T-helper 9 cell (primary cell): ENCODE data around the gene ABTB2.

Experiments
- DNase-seq: peaks from one replicate; pipeline ENCODE4 v3.0.0-alpha.2; 2020

Gene ABTB2

GRCh38 chr11:34206407-34207300 lies 151.2 kb downstream of the ABTB2 start:
- DNase-seq = no peak

GRCh38 chr11:34205326-34206035 lies 152.3 kb downstream of the ABTB2 start:
- no peak for DNase-seq

GRCh38 chr11:34204396-34205279 lies 153.2 kb downstream of the ABTB2 start:
- no peak for DNase-seq

- no peak for DNase-seq
Measured at GRCh38 chr11:34203377-34203871, 154.4 kb downstream of the ABTB2 start.

GRCh38 chr11:34201129-34201528 lies 156.7 kb downstream of the ABTB2 start:
- DNase-seq = no peak

GRCh38 chr11:34199525-34199924 lies 158.3 kb downstream of the ABTB2 start:
- DNase-seq = no peak

GRCh38 chr11:34198523-34198922 lies 159.3 kb downstream of the ABTB2 start:
- DNase-seq = no peak

GRCh38 chr11:34197256-34197655 lies 160.6 kb downstream of the ABTB2 start:
- no peak for DNase-seq

GRCh38 chr11:34194576-34195335 lies 163.1 kb downstream of the ABTB2 start:
- DNase-seq = no peak

GRCh38 chr11:34192481-34193401 lies 165.1 kb downstream of the ABTB2 start:
- no peak for DNase-seq

- DNase-seq = no peak
Measured at GRCh38 chr11:34191578-34191977, 166.2 kb downstream of the ABTB2 start.

- DNase-seq = no peak
Measured at GRCh38 chr11:34190192-34191139, 167.3 kb downstream of the ABTB2 start.

- no peak for DNase-seq
Measured at GRCh38 chr11:34189191-34189590, 168.6 kb downstream of the ABTB2 start.

GRCh38 chr11:34188181-34188580 lies 169.6 kb downstream of the ABTB2 start:
- DNase-seq = no peak

- DNase-seq = no peak
Measured at GRCh38 chr11:34185926-34186841, 171.6 kb downstream of the ABTB2 start.

- no peak for DNase-seq
Measured at GRCh38 chr11:34184505-34185015, 173.2 kb downstream of the ABTB2 start.

GRCh38 chr11:34183848-34184391 lies 173.9 kb downstream of the ABTB2 start:
- DNase-seq = no peak
